ENCODE results near the gene GPR26.

Gene GPR26

DNA sequence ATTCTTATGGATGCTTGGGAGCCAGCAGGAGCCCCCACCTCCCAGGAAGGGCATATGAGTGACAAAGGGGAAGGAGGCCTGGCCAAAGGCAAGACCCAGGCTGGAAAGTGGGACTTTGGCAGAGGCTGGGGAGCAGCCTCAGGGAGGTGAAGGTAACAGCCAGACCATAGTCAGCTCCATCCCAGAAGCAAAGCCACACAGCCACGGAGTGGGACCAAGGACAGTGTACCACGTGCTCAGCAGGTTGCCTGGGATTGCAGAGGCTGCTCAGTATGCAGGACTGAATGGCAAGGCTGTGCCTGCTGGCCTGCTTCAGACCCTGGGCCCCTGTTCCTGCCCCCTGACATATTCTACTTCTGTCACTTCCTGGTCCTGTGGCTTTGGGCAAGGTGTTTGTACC lies 17.6 kb upstream of the GPR26 start:
- DNase-seq: no peak

DNA sequence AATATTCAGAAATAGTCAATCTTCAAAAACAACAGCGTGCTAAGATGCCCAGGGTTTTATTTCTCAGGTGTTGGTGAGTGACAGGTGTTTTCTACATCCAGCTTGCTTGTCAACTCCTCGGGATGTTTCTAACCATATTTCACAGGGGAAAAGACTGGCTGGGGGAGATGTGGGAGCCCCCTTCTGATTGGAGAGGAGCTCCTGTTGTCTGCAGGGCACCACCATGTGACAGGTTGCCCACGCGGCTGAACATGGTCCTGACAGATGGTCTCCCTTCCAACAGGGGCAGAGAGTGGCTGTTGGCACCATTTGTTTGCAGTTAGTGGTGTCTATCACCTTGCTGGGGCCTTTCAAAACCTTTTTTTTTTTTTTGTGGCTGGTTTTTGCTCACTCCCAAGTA lies 16.5 kb upstream of the GPR26 start:
- no peak for DNase-seq

DNA sequence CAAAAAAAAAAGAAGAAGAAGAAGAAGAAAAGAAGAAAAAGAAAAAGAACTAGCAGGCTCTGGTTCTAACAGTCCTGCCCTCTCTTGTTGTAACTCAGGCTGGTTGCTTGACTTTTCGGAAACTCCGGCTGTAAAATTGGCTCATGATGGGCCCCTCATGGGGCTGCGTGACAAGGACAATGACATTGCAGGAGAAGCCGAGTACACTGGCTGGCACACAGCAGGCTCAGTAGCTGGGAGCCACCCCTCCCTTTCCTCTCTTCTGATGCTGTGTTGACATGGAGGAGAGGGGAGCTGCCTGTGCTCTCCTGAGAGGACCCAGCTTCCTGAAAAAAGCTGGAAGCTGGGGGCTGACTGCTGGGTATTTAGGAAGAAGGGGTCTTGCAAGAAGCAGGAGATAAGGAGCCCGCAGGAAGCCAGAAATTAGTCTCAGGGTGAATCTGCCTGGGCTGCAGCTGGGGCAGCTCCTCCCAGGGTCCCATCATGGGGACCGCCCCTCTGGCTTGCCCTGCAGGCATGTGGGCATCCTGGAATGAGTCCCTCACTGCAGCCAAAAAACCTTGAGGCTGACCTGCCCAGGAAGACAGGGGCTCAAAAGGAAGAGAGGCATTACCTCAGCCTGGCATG lies 14.6 kb upstream of the GPR26 start:
- no peak for DNase-seq

DNA sequence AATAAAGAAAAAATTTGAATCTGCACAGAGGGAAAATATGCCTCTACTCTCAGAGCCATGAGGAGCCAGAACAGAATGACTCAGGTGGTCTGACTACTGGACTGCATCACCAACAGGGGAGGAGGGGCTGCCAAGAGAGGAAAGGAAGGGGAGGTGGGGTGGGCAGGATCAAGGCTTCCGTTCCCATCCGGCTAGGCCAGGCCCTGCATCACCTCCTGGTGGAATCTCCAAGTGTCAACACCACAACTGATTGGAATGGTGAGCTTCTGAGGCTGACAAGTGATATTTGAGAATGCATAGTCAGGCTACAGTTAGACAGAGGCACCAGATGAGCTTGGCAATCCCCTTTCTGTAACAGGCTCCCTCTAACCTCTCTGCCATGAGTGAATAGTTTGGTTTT lies 10.4 kb upstream of the GPR26 start:
- no peak for DNase-seq

DNA sequence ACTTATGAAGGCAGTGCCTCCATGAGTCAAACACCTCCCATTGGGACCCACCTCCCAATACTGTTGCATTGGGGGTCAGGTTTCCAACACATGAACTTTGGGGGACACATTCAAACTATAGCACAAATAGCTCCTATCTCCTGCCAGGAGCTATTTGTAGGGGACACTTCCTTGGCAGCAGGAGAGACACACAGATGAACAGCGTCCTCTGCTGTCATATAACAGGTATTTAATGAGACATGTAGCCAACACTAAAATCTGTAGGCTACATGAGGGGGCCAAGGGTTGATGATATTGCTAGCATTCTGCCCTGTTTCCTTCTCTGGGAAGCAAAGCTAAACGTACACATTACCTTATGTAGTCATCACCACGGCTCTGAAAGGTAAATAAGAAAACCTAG lies 2.6 kb upstream of the GPR26 start:
- DNase-seq: no peak

DNA sequence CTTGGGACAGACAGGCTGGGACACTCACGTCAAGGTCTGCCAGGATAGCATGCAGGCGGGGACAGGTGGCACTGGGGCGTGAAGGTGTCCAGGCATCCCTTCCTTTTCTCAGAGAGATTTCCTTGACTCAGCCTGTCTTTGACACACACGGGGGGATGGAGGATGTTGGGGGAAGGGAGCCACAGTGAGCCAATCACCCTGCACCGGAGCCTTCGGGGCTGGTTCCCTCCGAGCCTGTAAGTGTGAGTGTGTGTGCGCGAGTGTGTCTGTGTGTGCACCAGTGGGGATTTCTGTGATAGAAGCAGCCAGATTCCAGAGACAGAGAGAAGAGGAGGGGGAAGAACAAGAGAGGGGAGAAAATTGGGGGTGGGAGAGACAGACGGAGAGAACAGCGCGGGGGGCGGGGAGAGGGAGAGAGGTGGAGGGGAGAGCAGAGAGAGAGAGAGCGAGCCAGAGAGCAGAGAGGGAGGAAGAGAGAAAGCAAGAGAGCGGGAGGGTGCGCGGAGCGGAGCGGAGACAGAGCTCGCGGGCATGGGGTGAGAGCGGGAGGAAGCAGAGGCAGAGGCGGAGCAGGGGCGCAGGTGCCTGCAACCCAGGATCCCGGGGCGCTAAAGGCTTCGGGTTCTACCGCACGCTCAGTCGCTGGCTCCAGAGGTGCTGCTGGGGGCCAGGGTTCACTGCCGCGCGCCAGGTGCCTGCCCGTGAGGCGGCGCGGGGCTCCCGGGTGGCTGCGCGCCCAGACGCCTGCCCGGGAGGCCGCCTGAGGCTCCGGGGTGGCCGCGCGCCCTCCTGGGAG lies 466 bp upstream of the GPR26 start:
- DNase-seq: no peak

DNA sequence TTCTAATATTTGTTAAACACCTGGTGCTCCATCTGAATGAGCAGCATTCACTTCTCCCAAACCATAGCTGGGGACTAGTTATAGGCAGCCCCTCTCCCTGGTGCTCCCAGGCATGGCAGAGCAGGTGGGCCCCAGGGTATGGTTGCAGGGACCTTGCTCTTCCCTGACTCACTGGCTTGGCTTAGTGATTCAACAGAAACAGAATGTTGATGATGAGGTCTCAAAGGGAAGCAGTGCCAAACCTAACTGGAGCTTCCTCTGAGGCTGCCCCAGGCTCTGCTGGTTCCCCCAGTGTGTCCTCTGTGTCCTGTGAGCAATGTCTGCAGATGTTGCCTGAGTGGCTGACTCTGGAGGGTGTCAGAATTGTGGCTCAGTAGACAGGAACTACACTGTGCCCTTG lies 3.7 kb downstream of the GPR26 start:
- no peak for DNase-seq

DNA sequence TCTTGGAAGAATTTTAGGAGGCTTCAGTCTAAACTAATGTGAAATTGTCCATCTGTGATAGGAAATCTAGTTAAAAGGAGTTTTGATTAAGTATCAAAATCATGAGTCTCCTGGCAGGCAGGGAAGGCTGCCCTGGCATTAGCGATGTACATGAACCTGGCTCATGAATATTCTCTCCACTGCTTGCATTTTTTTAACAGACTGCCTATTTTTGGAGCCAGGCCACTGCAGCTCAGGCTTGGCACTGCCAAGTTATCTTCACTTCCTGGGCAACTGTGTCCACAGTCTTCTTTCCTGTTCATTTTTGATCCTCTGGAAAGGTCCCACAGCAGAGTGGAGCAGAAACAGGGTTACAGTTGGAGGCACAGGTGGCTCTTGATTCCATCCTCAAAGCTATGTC lies 7.0 kb downstream of the GPR26 start:
- DNase-seq: no peak

DNA sequence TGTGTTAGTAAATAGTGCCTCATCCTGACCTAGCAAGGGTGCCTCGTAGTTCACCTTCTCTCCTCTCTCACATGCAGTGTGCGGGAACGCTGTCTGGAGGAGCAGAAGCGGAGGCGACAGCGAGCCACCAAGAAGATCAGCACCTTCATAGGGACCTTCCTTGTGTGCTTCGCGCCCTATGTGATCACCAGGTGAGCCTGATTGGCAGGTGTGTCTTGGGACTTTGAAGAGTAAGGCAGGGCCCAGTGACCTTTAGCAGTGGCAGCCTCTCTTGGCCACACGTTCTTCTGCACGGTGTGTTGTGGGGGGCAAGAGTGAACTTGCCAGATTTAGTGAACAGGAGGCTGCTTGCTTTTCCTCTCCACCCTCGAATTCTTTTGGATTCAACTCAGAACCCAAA lies 8.6 kb downstream of the GPR26 start:
- no peak for DNase-seq

DNA sequence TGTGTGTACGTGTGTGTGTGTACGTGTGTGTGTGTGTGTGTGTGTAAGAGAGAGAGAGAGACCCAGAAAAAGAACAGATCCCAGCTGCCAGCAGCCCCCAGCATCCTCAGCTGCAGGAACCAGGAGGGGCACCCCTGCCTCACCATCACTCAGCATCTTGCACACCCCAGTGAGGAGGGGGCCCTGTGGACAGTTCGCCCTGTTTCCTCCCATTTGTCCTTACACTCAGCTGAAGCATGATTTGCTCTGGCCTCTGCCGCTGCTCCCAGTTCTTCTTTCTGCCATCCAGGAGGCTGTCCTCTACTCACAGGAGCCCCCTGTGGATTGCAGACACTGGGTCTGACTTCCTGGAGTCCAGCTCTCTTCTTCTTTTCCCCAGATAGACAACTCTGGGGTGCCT lies 9.7 kb downstream of the GPR26 start:
- DNase-seq: no peak

DNA sequence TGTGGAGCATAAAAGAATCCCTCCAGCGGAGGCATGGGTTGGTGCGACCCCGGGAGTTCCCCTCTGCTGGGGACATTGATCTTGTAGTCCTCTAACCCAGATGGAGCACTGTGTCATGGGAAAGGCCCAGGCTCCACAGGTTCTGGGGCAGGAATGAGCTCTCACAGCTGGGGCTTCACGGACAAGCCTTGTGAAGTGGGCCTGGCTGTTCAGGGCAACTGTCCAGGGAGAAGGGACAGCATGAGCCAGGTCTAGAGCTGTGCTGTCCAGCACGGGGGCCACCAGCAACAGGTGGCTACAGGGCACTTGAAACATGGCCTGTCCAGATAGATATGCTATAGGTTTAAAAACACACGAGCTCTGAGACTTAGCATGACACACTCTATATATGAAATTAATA lies 11.4 kb downstream of the GPR26 start:
- DNase-seq: no peak

DNA sequence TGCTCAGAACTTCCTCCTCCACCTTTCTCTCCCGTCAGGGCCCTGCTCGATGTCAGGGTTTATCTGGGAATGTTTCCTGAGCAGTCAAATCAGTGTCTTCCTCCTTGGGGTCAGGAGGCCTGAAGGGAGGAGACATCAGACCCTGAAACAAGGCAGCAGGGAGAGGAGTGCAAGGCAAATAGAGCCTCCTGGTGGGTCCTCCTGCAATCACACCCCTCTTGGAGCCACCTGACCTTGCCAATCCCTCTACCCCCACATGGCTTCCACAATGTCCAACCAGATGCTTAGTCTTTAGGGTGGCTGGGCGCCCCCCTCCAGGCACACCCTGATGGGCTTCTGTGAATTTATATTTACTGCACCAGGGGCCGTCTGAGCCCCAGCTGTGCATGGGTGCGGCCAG lies 12.2 kb downstream of the GPR26 start:
- DNase-seq: no peak

DNA sequence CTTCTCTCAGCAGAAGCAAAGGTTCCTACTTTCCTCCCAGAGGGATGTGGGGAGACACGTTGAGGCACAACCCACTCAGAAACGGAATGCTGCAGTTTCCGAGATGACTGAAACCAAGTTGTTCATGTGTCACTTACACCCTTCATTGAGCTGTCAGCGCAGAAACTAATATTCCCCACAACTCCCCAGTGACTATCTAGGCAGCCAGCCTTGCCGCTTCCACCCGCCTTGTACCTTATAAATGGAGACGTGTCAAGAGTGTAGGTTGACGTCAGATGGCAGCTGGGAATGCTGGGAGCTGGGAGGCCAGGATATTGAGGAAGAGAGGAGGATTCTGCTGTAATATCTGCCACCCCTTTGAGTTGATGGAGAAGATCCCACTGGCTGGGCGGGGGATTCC lies 15.1 kb downstream of the GPR26 start:
- no peak for DNase-seq

DNA sequence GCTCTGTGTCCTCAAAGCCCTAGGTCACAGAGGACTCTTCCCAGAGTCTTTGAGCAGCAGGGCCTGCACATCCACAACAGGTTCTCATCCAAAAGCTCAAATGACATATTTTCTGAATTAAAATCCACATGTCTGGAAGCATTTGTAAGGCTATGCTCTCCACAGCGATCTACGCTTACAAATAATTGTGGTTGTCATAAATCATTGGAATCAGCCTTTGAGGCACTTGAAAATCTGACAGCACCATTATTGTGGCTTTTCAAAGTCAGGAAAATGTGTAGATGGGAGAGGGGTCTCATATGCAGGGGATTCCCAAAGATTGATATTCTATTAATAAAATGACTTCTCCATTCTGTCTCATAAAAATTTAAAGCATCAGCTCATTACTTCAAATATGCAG lies 16.3 kb downstream of the GPR26 start:
- no peak for DNase-seq

DNA sequence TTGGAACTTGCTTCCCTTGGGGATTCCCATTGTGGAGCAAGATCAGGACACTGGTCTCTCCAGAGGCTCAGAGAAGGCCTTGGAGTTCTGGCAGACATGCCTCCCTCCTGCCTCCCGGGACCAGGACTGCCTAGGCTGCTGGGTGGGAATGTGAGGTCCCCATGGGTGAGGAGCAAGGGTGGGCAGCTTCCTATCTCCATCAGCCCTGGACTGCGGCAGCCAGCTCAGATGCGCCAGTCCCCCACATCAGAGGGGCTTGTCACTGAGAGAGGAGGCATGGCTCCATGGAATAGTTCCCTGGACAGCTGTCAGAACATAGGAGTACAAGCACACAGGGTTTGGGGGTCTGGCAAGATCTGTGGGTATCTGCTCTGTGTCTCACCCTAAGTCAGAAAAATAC lies 17.3 kb downstream of the GPR26 start:
- no peak for DNase-seq

DNA sequence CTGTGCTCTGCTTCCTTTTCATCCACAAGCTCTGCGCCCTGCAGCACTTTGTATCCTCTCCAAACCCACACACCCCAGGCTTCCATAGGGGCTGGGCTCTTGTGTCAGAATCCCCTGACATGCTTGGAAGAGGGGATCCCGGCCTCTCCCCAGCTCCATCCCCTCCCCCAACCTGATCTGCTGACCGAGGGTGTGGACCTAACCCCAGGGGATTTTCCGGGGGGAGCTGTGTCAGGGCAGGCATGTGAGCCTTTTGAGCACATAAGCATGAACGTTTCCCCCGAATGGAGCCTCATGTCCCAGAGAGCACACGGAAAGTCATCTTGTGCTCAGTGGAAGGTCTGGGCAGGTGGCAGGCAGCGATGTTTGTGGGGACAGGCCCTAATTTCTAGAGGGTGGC lies 17.7 kb downstream of the GPR26 start:
- no peak for DNase-seq

DNA sequence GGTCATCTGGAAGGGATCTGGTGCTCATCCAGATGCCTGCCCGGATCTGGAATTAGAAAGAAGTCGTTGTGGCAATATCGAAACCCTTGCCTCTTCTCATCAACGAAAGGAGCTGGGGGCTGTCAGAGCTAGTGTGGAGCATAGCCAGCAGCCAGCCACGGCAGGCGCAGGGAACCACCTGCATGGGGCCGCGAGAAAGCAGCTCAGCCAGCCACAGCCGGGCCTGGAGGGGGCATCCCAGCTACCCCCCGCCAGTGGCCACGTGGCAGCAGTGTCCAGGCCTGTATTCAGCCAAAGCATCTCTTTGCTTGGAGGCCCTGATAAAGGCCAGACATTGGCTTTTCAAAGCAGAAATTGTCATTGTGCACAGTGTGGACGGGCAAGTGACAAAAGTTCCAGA lies 19.1 kb downstream of the GPR26 start:
- DNase-seq: no peak

DNA sequence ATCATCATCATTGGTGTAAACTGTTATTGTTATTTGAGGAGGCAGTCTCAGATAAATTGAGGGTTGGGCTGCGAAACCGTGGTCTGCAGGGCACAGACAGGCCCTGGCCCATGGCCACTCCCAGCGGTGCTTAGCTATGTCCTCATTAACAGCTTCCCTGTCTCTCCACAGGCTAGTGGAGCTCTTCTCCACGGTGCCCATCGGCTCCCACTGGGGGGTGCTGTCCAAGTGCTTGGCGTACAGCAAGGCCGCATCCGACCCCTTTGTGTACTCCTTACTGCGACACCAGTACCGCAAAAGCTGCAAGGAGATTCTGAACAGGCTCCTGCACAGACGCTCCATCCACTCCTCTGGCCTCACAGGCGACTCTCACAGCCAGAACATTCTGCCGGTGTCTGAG lies 21.6 kb downstream of the GPR26 start:
- DNase-seq: no peak

DNA sequence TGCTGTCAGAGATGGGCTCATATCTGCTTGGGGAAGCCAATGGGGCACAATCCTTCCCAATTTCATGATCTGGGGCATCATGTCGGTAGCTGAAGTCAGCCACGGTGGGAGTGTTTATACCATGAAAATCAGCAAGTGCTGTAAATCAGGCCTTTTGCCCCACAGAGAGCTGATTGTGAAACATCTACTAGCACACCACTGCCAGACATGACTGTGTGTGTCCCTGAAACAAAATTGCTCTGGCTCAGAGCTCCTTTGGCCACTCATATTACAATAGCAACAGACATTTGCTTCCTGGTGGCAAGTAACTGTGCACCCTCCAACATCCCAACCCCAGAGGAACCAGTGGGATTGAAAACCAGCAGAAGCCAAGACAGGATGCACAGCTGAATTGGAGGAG lies 23.7 kb downstream of the GPR26 start:
- no peak for DNase-seq

DNA sequence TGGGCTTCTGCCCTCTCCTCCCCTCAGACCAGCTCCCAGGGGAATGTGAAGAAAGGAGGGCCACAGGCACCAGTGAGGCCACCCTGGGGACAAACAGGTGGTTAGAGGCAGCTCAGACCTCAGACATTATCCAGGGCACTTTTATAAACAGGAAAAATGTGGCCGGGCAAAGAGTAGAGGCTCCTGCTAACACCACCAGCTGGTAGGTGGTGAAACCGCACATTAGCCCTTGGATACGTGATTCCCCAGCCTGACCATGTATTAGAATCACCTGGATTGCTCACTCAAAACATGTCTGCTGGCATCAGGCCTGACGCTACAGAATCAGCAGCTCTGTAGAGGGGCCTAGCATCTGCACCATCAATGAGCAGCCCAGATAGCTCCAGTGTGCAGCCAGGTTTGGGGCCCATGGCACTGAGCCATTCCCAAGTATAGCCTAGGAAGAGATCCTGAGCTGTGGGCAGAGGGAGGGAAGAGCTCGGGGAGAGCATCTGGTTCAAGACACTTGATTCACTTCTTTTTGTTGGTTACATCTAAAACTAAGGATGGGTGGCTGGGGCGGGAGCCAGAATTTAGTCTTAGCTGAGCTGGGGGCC lies 37.1 kb downstream of the GPR26 start:
- DNase-seq: no peak

DNA sequence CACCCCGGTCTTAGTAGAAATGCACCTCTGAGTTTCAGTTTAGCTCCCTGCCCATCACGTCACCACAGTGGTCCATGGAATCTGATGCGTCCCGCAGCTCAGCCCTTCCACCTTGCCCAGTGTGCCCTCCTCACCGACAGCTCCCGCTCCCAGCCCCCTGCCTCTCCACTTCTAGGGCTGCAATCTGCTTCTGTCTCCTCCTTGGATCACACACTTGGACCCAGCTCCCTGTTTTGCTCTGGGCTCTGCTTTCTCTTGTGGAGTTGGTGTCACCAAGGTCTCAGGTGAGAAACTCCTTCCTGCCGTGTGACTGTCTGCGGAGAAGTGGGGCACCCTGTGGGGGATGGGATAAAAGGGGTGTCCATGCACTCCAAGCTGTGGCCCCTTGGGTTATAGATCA lies 37.9 kb downstream of the GPR26 start:
- no peak for DNase-seq

DNA sequence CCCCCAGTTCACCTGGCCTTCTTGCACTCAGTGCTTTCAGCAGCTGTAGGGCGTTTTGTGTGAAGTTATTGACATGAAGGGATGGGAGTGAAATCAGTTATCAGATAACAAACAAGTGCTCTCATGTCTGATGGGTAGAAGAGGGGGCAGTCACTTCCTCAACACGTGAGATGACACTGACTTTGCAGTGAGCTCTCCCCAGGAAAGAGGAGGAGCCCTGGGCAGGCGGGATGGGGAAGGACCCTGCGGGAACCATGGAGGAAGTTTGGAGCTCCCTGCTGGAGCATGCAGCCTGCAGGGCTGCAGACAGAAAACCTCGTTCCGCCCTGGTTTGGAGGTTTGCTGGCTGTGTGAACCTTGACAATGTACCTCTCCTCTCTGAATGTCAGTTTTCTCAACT lies 38.7 kb downstream of the GPR26 start:
- DNase-seq: no peak

DNA sequence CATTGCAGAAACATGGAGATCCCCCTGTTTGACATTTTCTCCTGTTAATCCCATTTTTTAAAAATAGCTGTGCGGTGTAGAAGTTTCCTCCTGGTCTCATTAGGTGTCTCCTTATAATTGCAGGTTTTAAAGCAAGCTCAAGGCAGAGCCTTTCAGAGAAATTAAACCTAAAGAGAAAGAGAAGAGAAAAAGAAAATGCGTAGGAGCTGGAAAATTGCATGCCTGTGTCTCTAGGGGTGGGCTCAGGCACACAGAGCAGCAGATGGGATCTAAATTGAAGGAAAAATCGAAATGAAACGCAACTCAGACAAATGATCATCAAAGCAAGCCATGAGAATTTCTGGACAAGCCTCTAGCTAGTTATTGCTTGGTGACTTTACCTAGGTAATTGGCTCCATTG lies 40.1 kb downstream of the GPR26 start:
- DNase-seq: no peak

DNA sequence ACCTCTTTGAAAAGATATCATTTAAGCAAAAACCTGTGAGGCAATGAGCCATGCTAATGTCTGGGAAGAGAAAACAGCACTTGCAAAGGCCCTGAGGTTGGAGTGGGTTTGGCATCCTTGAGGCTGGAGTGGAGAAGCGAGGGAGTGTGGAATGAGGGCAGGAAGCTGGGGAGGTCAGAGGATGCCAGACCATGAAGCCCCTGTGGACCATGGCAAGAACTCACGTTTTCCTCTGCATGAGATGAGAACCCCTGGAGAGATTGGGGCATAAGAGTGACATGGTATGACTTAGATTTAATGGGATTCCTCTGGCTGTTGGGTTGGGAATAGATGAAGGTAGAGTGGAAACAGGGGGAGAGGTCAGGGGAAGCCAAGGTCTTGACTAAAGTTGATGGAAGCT lies 49.4 kb downstream of the GPR26 start:
- no peak for DNase-seq

DNA sequence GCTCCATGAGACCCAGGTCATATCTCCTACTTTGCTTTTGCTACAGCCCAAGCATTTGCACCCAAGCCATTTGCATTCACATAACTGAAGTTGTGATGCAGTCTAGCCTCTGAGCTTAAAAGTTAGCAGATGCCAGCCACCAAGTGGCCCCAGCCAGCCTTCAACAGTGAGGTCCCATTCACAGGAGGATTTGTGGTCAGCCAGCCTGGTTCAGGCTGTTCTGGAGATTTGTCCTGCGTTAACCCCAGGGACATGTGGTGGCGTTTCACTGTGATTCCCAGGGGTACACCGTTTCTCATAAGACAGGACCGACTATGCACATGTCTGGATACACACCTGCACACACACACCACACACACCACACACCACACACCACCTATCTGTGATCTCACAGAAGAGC lies 51.2 kb downstream of the GPR26 start:
- DNase-seq: no peak
